Kidney epithelial cell (primary cell): ENCODE data around the gene OR51I2. TPM values are rescaled to one million over a fixed set of nuclear protein-coding genes. Genes with fewer than 3 reads are reported as not detected.

Experiments used
- DNase-seq: peaks from one replicate; pipeline ENCODE4 v3.0.0-alpha.2; 2010; ENCODE audit warnings: low read depth
- H3K27me3 ChIP-seq: 2 replicates; pipeline ENCODE4 v1.6.0; 2011; ENCODE audit warnings: low read length; ENCODE audit not compliant: control insufficient read depth, insufficient read depth
- H3K36me3 ChIP-seq: 2 replicates; pipeline ENCODE4 v1.5.1; 2011; ENCODE audit warnings: low read length; ENCODE audit not compliant: control insufficient read depth, insufficient read depth
- H3K4me3 ChIP-seq: 2 replicates; pipeline ENCODE4 v1.5.1; 2011; ENCODE audit warnings: low read depth, mild to moderate bottlenecking, control low read depth, low read length
- total RNA-seq: library from RNA; depleted of rRNA; stranded (reverse); fragments of >200 nt; gene quantifications from 2 replicates; pipeline ENCODE4 v1.2.3, GENCODE V29; 2015
- TF ChIP-seq, protein P1 (sequence below): IDR thresholded peaks from 2 replicates; pipeline ENCODE4 v1.5.1; 2011; ENCODE audit warnings: mild to moderate bottlenecking, moderate library complexity, low read length, control low read depth, inconsistent platforms; ENCODE audit not compliant: insufficient read depth, poor library complexity, severe bottlenecking

Gene OR51I2
- total RNA-seq, 1 donor from 2014 or later, result not detected

- Histone ChIP-seq H3K36me3 (no peaks in the 10 kb centered on the region), H3K27me3 (no peaks in the 10 kb centered on the region), H3K4me3 (no peak overlapping the region)
- no peak for DNase-seq
- TF ChIP-seq, protein P1, sequence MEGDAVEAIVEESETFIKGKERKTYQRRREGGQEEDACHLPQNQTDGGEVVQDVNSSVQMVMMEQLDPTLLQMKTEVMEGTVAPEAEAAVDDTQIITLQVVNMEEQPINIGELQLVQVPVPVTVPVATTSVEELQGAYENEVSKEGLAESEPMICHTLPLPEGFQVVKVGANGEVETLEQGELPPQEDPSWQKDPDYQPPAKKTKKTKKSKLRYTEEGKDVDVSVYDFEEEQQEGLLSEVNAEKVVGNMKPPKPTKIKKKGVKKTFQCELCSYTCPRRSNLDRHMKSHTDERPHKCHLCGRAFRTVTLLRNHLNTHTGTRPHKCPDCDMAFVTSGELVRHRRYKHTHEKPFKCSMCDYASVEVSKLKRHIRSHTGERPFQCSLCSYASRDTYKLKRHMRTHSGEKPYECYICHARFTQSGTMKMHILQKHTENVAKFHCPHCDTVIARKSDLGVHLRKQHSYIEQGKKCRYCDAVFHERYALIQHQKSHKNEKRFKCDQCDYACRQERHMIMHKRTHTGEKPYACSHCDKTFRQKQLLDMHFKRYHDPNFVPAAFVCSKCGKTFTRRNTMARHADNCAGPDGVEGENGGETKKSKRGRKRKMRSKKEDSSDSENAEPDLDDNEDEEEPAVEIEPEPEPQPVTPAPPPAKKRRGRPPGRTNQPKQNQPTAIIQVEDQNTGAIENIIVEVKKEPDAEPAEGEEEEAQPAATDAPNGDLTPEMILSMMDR, result no peak
These were observed 5.2 kb upstream of the OR51I2 start for GRCh38 chr11:5443835-5444393.

DNA sequence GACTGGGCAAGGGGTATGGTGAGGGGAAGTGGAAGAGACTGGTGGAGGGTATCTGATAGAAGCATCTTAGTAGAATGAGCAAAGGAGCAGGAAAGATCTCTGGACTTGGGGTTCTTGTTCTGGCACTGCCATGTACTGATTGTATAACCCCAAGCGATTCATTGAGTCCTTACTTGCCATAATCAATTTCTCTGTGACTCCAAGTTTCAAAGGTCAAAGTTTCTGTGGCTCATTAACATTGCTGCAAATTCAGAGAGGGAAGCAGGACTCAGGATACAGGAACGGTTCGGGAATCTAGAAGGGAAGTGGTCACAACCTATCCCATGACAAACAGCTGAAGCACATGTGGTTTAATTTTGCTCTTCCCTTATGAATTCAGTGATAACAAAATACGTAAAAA, 309 bp downstream of the OR51I2 start:
- H3K27me3 ChIP-seq, result no peaks in the 10 kb centered on the region

GRCh38 chr11:5460983-5461621, 12.0 kb downstream of the OR51I2 start:
- Histone ChIP-seq H3K27me3 (no peaks in the 10 kb centered on the region), H3K36me3 (no peaks in the 10 kb centered on the region), H3K4me3 (no peak overlapping the region)
- DNase-seq, result no peak
- TF ChIP-seq, protein P1, result no peak

More for the DNA sequence above, 309 bp downstream of the OR51I2 start:
- DNase-seq, result no peak
- Histone ChIP-seq H3K36me3 (no peaks in the 10 kb centered on the region), H3K4me3 (no peak overlapping the region)
- TF ChIP-seq, protein P1, result no peak

DNA sequence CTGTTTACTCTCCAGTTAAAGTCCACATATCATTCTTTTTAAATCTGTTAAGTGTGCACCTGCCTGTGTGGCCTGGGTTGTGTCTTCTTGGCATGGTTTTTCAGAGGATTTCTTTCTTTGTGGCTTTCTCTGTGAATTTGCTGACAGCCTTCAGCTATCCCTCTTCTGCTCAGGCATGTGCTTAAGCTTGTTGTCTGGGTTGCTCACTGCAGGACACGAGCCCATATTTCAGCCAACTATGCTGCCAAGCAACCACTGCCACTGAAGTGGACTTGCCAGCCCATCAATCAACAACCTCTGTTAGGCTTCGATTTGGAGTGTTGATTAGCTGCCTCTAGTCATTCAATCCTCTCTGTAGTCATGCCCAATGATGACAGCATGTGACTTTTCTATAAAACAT, 18.4 kb downstream of the OR51I2 start:
- no peaks in the 10 kb centered on the region for H3K27me3 ChIP-seq
- no peak overlapping the region for H3K4me3 ChIP-seq
- TF ChIP-seq, protein P1, result no peak
- no peak for DNase-seq
- H3K36me3 ChIP-seq, result no peaks in the 10 kb centered on the region

DNA sequence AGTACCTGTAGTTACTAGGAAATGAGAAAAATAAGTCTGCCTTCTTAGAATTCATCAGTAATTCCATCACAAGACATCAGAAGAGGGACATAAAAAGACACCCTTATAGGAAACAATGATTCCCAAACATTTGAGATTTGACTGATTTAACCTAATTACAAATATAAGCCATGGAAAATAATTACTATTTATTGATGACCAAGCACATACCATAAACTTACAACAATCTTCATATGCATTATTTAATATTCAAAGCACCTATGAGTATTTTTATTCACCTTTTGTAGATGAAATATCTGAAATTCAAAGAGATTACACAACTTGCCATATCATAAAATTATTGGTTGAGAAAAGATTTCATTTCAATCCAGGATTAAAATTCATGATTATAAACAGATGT, 24.8 kb downstream of the OR51I2 start:
- H3K27me3 ChIP-seq, result no peaks in the 10 kb centered on the region
- no peak overlapping the region for H3K4me3 ChIP-seq
- TF ChIP-seq, protein P1, result no peak
- DNase-seq, result no peak
- H3K36me3 ChIP-seq, result no peaks in the 10 kb centered on the region
